Activated CD8-positive, alpha-beta memory T cell treated with anti-CD3 and anti-CD28 coated beads for 1 hour (primary cell): ENCODE data around the gene ATP2A2.
"Not testable (repeated sequence)": the region's sequence is repeated elsewhere in the genome, so short reads cannot be mapped to it uniquely, and the experiment has no call there.

Source experiments
- DNase-seq, 2 donors: peaks; one replicate each; pipeline ENCODE4 v3.0.0-alpha.2; 2020; ENCODE audit warnings: low read depth in 1 of 2; ENCODE audit errors: extremely low read depth in 1 of 2

Gene ATP2A2

DNA sequence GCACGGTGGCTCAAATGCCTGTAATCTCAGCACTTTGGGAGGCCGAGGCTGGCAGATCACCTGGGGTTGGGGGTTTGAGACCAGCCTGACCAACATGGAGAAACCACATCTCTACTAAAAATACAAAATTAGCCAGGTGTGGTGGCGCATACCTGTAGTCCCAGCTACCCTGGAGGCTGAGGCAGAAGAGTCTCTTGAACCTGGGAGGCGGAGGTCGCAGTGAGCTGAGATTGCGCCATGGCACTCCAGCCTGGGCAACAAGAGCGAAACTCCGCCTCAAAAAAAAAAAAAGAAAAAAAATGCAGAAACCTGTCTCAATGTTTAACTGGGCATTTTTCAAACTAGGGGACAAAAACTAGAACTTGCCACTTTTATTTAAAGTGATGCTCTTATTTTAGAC is 59.2 kb downstream of the ATP2A2 start:
- DNase-seq: not testable (repeated sequence)

DNA sequence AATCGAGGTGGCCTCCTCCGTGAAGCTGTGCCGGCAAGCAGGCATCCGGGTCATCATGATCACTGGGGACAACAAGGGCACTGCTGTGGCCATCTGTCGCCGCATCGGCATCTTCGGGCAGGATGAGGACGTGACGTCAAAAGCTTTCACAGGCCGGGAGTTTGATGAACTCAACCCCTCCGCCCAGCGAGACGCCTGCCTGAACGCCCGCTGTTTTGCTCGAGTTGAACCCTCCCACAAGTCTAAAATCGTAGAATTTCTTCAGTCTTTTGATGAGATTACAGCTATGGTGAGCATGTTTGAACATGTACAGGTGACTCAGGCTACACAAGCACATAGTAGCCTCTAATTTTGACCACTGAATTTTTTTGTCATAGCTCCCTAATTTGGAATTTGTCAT is 59.7 kb downstream of the ATP2A2 start:
- DNase-seq: no peak

DNA sequence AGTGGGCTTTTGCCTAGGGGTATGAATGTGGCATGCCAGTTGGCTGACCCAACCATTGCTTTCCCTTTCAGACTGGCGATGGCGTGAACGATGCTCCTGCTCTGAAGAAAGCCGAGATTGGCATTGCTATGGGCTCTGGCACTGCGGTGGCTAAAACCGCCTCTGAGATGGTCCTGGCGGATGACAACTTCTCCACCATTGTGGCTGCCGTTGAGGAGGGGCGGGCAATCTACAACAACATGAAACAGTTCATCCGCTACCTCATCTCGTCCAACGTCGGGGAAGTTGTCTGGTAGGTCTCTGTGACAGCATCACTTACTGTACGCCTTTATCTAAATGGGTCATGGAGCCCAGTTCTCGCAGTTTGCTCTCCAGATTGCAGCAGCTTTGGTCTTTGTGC is 61.1 kb downstream of the ATP2A2 start:
- no peak for DNase-seq

DNA sequence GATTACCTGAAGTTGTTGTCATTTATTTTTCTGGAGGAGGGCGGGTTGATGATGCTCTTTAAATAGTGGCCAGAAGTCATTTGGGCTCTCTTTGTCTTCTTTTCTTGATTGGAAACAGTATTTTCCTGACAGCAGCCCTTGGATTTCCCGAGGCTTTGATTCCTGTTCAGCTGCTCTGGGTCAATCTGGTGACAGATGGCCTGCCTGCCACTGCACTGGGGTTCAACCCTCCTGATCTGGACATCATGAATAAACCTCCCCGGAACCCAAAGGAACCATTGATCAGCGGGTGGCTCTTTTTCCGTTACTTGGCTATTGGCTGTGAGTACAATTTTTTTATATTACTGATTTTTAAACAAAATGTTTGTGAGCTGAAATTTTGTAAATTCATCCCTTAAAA is 62.1 kb downstream of the ATP2A2 start:
- DNase-seq: no peak

DNA sequence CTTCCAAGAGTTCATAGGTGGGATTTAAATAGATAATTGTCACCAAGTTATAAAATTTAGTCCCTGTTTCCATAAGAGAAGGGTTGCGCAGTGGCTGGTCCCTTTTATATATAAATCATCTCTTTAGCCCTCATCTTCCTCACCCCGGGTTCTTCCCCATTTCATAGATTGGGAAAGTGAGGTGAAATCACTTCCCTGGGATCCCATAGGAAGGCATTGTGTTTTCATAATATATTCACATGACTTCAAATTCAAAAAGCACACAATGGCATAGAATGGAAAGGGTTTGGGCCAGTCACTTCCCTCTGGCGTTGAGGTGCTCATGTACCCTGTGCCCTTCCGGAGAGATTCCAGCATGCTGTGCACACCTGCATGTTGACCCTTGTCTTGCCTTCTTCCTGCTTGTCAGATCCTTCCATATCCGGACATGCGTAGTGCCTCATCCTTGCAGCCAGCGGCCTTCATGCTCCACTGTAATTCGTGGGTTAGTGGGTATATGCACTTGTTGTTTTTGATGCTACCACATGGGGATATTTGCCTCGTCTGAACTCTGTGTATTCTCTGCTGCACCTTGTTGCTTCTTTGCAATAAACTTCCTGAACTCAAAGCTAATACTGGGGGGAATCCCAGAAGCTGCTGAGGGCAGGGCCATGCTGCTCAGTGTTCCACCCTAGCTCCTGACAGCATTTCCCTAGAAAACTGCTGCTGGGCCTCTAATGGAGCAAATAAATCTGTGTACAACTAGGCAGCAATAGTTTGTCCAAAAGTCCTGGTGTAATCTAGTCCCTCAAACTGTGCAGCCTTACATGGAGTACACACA is 62.9 kb downstream of the ATP2A2 start:
- DNase-seq: no peak

DNA sequence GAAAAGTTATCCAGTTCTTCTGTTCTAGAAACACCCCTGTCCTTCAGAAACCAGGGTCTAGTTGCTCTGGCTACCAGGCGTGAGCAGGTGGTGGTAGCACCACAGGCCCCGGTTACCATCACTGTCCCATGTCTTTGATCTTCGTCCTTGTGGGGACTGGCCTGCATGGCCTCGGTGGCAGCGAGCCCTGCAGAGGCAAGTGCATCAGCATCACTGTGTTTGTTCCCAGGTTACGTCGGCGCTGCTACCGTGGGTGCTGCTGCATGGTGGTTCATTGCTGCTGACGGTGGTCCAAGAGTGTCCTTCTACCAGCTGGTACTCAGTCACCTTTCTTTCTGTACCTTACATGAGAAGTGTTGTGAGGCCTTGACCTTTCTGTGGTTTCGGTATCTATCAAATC is 63.6 kb downstream of the ATP2A2 start:
- no peak for DNase-seq

DNA sequence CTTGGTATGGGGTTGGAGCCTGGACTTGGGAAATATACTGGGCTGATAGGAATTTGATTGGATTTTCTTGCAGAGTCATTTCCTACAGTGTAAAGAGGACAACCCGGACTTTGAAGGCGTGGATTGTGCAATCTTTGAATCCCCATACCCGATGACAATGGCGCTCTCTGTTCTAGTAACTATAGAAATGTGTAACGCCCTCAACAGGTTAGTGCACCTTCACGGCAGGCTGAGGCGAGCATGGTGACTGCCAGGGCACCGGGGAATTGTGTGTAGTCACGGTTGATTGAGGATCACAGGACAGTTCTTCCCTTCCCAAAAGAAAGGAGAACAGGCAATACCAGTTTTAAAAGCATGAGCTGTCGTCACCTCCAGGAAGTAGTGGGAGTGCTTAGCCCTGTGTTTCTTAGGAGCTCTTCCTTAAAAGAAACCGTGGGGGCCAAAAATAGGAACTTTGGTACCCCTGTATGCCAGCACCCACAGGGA is 64.2 kb downstream of the ATP2A2 start:
- DNase-seq: no peak

DNA sequence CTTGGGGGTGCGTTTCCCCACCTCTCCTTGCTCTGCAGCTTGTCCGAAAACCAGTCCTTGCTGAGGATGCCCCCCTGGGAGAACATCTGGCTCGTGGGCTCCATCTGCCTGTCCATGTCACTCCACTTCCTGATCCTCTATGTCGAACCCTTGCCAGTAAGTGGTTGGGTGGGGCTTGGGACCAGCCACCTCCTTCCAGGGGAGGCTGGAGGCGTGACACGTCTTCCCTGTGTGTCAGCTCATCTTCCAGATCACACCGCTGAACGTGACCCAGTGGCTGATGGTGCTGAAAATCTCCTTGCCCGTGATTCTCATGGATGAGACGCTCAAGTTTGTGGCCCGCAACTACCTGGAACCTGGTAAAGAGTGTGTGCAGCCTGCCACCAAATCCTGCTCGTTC is 64.9 kb downstream of the ATP2A2 start:
- DNase-seq: no peak

DNA sequence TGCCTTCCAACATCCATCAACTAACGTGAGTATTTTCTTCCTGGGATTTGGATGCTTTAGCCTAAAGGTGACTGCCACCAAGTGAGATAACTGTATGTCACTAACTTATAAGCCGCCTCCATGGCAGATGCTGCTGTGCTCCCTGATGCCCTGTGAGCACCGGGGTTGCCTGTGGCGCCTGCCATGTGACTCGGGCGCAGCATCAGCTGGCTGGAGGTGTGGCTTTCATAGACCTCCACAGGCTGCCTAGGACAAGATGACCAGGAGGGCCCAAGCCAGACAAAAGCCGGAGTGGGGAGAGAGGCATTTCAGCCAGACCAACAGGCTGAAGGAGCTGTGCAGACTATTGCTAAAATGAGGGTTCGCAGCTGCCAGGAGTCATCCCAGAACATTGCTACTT is 66.7 kb downstream of the ATP2A2 start:
- DNase-seq: no peak

DNA sequence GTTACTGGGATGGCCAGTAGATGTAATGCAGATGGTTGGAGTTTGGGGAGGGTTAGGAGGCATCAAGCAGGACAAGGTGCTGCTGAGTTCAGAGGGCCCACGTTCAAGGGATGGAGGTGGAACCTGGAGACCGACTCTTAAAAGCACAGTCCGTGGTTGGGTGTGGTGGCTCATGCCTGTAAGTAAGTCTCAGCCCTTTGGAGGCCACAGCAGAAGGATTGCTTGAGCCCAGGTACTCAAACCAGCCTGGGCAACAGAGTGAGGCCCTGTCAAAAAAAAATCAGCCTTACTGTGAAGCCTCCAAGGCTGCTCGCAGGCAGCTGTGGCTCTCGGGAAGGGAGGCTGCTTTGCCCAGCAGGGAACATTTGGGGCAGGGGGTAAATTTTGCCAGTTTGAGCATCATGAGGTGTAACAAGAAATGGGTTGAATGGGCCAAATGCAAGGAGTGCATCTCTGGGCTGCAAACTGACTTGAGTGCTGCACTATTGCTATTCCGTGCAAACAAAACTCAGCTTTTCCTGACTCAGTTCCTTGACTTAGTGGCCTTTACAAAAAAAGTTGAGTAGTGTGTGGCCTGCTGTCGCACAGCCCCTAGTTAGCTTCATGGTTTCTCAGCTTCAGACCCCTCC is 67.5 kb downstream of the ATP2A2 start:
- DNase-seq: no peak

DNA sequence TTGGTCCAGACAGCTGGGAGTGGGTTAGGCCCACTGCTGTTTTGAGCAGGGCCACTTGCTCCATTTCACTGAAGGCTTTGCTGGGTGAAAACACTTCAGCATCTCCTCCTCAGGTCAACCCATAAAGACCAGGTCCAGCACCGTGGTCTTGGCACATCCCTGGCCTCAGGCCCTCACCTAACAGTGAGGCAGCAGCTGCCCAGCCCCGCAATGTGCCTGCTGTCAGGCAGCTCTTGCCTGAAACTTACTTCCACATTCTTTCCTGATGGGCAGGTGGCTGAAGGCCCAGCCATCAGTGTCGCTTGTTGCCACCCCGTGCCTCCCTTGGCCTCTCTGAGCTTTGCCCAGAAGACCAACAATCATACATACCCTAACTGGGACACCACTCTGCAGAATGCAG is 68.0 kb downstream of the ATP2A2 start:
- no peak for DNase-seq

DNA sequence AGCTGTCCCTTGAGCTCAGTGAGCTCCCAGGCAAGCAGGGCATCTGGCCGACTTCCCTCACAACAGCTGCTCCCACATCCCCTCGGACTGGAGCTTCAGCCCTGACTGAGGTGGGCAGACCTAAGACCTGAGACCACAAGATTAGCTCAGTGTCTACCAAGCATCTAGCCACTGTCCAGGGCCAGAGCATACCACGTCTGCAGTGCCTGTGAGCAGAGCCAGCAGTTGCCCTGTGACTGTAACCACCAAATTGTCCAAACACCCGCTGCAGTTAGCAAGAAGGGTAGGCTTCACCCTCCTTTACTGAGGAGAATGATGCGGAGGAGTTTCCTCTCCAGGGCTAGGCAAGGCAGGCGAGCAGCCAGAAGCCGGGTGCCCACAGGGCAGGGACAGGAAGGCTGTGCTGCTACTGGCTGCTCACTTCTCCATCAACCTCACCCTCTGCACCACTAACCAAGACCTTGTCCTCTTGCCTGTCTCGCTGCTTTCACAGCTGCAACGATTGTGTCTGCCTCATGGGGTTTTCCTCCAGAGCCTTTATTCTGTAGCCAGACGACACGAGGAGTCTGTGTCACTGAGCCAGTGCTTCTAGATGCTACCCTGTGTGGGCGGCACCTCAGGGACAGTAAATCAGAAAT is 68.6 kb downstream of the ATP2A2 start:
- DNase-seq: no peak

DNA sequence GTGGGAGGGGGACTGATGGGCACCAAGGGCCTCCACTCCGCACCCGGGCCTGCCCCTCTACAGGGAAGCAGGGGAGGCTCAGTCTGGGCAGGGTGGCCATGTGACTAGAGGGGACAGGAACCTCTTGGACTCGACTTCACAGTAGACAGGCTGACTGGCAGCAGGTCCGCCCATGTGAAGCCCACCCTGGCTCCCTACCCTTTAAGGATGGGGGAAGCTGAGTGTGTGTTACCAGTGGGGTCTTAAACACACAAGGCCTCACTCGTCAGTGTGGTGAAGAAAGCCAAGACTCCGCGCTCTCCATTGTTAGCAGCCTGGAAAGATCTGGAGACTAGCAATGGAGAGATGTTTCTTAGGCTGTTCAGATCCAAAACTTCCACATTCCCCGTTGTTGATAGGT is 70.1 kb downstream of the ATP2A2 start:
- DNase-seq: no peak

DNA sequence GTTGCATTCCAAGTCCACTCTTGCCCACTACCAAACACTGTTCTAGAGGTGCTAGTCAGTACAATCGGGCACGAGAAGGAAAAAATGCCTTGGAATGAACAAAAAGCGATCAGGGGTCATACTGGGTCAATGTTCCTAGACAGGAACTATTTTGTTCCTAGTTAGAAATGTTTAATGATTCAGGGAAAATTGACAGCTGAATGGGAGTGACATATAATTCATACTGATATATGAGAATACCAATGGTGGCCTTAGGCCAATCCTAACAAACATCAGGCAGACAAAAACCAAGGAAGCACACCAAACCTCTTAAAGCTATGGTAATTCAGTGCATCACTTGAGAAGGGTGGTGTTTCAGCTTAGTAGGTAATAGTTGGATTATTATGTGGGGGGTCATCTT is 71.4 kb downstream of the ATP2A2 start:
- no peak for DNase-seq

DNA sequence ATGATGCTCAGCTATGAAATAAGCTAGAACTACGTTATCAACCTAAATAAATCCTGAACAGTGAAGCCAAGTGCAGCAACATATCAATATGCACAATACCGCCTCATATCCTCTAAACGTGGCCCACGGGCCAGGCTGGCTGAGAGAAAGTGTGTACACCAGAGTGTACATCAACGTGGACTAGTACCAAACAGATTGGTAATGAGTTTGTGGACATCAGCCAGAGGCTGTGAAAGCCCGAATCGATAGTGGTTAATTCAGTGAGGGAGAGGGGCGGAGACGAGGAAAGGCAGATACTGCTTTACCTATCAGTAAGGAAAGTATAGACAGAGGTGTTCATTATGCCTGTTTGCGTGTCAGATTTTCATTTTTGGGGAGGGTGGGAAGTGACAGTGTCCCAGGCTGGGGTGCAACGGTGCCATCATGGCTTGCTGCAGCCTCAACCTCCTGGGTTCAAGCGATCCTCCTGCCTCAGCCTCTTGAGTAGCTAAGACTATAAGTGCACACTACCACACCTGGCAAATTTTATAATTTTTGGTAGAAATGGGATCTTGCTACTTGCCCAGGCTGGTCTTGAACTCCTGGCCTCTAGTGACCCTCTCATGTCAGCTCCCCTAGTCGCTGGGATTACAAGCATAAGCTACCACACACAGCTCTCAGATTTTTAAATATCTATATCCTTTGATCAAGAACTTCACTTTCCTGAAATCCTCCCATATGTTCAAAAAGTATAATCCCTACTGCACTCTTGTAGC is 72.3 kb downstream of the ATP2A2 start:
- no peak for DNase-seq

DNA sequence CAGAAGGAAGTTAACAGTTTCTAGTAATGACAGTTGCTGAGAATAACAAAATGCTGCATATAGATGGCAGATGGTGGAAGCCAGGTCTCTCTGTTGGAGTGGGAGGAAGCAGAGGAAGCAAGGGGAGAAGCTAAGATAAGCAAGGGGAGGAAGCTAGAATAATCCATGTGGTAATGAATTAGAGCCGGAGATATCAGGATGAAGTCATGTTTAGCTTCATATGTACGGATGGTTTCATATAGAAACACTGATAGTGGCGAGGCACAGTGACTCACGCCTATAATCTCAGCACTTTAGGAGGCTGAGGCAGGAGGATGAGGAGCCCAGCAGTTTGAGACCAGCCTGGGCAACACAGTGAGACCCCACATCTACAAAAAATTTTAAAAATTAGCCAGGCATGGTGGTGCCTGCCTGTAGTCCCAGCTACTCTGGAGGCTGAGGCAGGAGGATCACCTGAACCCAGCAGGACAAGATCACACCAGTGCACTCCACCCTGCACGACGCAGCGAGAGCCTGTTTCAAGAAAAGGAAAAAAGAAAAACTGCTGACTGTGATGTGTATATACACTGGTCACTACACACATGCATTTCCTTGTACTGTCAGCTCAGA is 73.2 kb downstream of the ATP2A2 start:
- no peak for DNase-seq

DNA sequence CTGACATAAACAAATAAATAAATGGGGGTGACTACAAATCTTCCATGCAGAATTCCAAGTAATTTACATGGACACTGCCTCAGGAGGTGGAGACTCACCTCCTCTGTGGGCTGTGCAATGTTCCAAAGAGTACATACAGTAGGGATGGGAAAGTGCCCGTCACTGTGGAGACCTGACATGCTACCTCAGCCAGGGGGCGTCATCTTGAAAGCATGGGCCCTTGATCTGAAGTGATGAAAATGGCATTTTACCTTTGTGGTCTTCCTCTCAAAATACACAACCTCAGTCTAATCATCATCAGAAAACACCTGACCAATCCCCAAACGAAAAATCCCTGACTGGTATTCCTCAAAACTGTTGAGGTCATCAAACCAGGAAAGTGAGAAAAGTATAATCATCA is 74.0 kb downstream of the ATP2A2 start:
- no peak for DNase-seq

DNA sequence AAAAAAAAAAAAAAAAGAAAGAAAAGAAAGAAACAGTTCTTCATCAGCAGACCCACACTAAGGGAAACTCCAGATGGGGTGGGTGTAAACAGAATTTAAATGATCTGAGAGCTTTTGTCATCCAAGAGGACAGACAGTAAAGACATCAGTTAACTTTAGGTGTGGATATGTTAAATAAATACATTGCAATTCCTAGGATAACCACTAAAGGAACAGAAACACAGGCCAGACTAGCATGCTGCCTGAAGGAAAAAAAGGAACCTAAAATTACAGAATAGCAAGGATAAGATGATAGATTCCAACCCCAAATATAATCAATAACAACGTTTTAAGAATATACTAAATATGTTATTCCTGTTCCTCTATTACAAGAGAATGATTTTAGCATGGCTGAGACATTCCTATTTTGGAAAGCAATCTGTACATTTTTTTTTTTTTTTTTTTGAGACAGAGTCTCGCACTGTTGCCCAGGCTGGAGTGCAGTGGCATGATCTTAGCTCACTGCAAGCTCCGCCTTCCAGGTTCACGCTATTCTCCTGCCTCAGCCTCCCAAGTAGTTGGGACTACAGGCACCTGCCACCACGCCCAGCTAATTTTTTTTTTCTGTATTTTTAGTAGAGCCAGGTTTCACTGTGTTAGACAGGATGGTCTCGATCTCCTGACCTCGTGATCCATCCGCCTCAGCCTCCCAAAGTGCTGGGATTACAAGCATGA is 77.5 kb downstream of the ATP2A2 start:
- DNase-seq: not testable (repeated sequence)

DNA sequence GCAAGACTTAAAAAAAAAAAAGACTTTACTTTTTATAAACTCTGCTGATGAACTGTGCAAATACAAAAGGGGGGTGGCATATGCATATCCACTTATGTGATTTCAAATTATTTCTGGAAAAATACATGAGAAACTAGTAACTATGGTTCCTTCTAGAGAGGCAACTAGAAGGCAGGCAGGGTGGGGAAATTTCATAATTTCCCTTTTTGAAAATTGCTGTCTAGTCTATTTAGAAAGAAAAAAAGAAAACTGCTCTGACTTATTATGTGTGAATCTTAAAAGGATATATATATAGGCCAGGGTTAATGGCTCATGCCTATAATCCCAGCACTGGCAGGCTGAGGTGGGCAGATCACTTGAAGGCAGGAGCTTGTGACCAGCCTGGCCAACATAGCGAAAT is 80.2 kb downstream of the ATP2A2 start:
- DNase-seq: no peak
